Naive thymus-derived CD4-positive, alpha-beta T cell (primary cell): Measurements from ENCODE around the gene RPL35A. TPM values are rescaled to one million over a fixed set of nuclear protein-coding genes. Genes with fewer than 3 reads are reported as not detected.
A peak's percentile ranks its signal among the peaks of the same experiment; 100 is the strongest.

Source experiments
- ATAC-seq: fragments of 150-1000 bp; cut with Tn5 transposase; 2 replicates; pipeline ENCODE4 v1.10.0; 2021; ENCODE audit warnings: mild to moderate bottlenecking, moderate library complexity
- CTCF ChIA-PET: fragments of 350-600 bp; sonication (Branson Sonifier 250); formaldehyde crosslinking; loops from one replicate; lab custom pipeline; 2021; ENCODE audit warnings: antibody characterized with exemption; lab: Charles Lee
- POLR2A ChIA-PET: fragments of 350-600 bp; sonication (Branson Sonifier 250); formaldehyde crosslinking; loops from one replicate; lab custom pipeline; 2021; ENCODE audit warnings: antibody characterized with exemption, inconsistent platforms; lab: Charles Lee
- DNase-seq, 9 donors: peaks; one replicate each; pipeline versions ENCODE4 v3.0.0 to v3.0.0-alpha.2; 2020 to 2022; ENCODE audit warnings: mixed read lengths in 1 of 9
- H3K27ac ChIP-seq: one replicate; pipeline ENCODE4 v1.7.0; 2013; ENCODE audit warnings: mild to moderate bottlenecking, low read depth, low read length, moderate library complexity
- H3K27me3 ChIP-seq, 2 donors: one replicate each; pipeline ENCODE4 v1.7.0; 2013; ENCODE audit warnings: low read length in 2 of 2, mild to moderate bottlenecking in 2 of 2, moderate library complexity in 2 of 2; ENCODE audit not compliant: control insufficient read depth in 2 of 2, insufficient read depth in 2 of 2
- H3K36me3 ChIP-seq, 3 experiments: 1 replicate in 2 of 3; 2 replicates in 1 of 3; pipeline ENCODE4 v1.7.0; 2013; ENCODE audit warnings: low read length in 3 of 3, mild to moderate bottlenecking in 3 of 3, moderate library complexity in 1 of 3; ENCODE audit not compliant: insufficient read depth in 3 of 3, control insufficient read depth in 2 of 3
- H3K4me1 ChIP-seq, 2 donors: one replicate each; pipeline ENCODE4 v1.7.0; 2013; ENCODE audit warnings: low read length in 2 of 2, mild to moderate bottlenecking in 2 of 2, moderate library complexity in 1 of 2; ENCODE audit not compliant: control insufficient read depth in 2 of 2, insufficient read depth in 2 of 2
- H3K4me3 ChIP-seq: 2 replicates; pipeline ENCODE4 v1.7.0; 2013; ENCODE audit warnings: mild to moderate bottlenecking, low read length
- H3K9me3 ChIP-seq, 3 experiments: 1 replicate in 2 of 3; 2 replicates in 1 of 3; pipeline ENCODE4 v1.7.0; 2013; ENCODE audit warnings: low read length in 3 of 3; ENCODE audit not compliant: control insufficient read depth in 2 of 3
- H3K27ac Mint-ChIP-seq, 9 donors: one replicate each; pipeline ENCODE4 v1.8.0; 2020 to 2022; ENCODE audit warnings: mixed read lengths in 9 of 9, mild to moderate bottlenecking in 8 of 9, moderate library complexity in 5 of 9, inconsistent platforms in 2 of 9
- H3K27me3 Mint-ChIP-seq, 5 donors: one replicate each; pipeline ENCODE4 v1.8.0; 2021 to 2022; ENCODE audit warnings: mixed read lengths in 5 of 5, mild to moderate bottlenecking in 1 of 5
- H3K36me3 Mint-ChIP-seq, 5 donors: one replicate each; pipeline ENCODE4 v1.8.0; 2020 to 2022; ENCODE audit warnings: mixed read lengths in 5 of 5, mild to moderate bottlenecking in 3 of 5, inconsistent platforms in 1 of 5
- H3K4me1 Mint-ChIP-seq, 7 donors: one replicate each; pipeline ENCODE4 v1.8.0; 2020 to 2022; ENCODE audit warnings: mixed read lengths in 7 of 7, mild to moderate bottlenecking in 3 of 7, inconsistent platforms in 1 of 7
- H3K4me3 Mint-ChIP-seq, 10 donors: one replicate each; pipeline ENCODE4 v1.8.0; 2020 to 2022; ENCODE audit warnings: mild to moderate bottlenecking in 10 of 10, mixed read lengths in 10 of 10, moderate library complexity in 6 of 10, inconsistent platforms in 2 of 10
- H3K9me3 Mint-ChIP-seq, 11 donors: one replicate each; pipeline ENCODE4 v1.8.0; 2020 to 2022; ENCODE audit warnings: mixed read lengths in 11 of 11, mild to moderate bottlenecking in 4 of 11, inconsistent platforms in 1 of 11, moderate library complexity in 1 of 11
- intact Hi-C, 2 donors: fragments of 100-400 bp; cut with micrococcal nuclease; formaldehyde crosslinking; loops; one replicate each; pipeline ENCODE4 v1.15.1; 2023
- polyA plus RNA-seq, 2 donors: library from polyadenylated mRNA; unstranded; fragments of 300-500 nt; fragmentation: Illumina TruSeq; gene quantifications; one replicate each; pipeline ENCODE4 v1.2.3, GENCODE V29; 2021
- total RNA-seq, 6 experiments: library from RNA in 5 of 6; stranded (reverse) in 5 of 6; gene quantifications; 1 replicate in 5 of 6; 2 replicates in 1 of 6; pipeline ENCODE4 v1.2.3 and lab custom pipeline; 2021 to 2026

Gene RPL35A
- 1,000 to 10,000 TPM; 1,070 to 2,246 (median 1,860) TPM for total RNA-seq
- 1,000 to 10,000 TPM; 2,099 to 2,760 TPM for polyA plus RNA-seq
- 788 reads per million, percentile 99 among the genes with 10 or more reads in this experiment for total RNA-seq (lab: John Stamatoyannopoulos, UW)

DNA sequence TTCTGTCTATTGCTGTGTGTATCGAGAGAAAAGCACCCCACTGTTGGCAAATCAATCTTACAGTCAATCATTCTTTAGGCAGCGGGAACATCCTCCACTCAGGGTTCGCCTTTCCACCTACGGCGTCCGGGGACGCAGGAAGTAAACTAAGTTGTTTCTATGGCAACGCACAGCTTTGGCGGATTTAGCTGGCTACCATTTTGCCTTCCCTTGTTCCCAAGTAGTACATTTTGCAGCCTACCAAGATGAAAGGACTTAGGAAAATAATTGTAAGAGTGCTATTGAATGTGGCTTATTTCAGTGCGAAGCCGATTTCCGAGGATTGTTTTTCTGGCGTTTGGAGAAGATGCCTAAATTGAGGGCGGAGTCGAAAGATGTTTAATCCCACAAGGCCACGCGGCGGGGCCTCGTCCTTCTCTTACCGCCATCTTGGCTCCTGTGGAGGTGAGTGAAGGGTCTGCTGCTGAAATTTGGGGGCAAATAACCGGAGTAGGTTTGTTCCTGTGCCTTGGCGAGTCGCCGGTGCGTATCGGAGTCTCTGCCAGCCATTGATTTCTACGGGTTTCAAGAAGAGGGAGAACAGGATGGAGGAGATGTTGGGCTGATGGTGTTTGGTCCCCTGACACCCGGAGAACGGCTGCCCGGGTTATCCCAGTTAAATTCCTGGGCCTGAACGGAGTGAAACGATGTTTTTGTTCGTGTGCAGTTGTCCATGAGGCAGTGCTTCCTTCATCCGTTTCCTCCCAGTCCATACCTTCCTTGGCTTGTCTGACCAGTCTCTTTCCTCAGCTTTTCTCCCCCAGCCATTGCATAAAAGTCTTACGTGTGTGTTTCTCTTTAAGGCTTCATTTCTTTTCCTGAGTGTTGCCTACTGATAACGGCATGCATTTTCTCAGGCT, at the start of gene RPL35A:
Gene RPL35A, plus strand, starts transcription at position 413 of the 899 bp plus-strand sequence. CDS start 778 bp downstream, outside the sequence.
- peak within 1 kb of the TSS; percentile 93 for H3K27ac ChIP-seq
- Mint-ChIP-seq H3K27me3 (peaks cover 0 to 2% (median 0%) of the 10 kb centered on the region in 5 donors), H3K27ac (peak within 1 kb of the TSS; percentile 95 to 100 (median 100)), H3K36me3 (peaks cover 10 to 31% (median 28%) of the 10 kb centered on the region in 5 donors), H3K4me3 (peak within 1 kb of the TSS; percentile 91 to 99 (median 96)), H3K4me1 (peaks cover 27 to 52% (median 41%) of the 10 kb centered on the region in 7 donors), H3K9me3 (peaks cover 0 to 4% (median 0%) of the 10 kb centered on the region in 11 donors)
- peaks cover 0 to 37% (median 30%) of the 10 kb centered on the region in 3 experiments for H3K36me3 ChIP-seq
- peaks cover 14 to 26% of the 10 kb centered on the region in 2 donors for H3K4me1 ChIP-seq
- no peaks in the 10 kb centered on the region for H3K27me3 ChIP-seq
- ChIA-PET CTCF (interaction anchor here (1.7 kb wide), 1 partner anchor 12 kb away, joined by 4 read pairs; no protein-coding TSS in a partner anchor), POLR2A (interaction anchor here (0.6 to 3.0 kb wide), 10 partner anchors 9 to 1540 kb away, joined by 3 to 26 read pairs (median 4); partner anchors contain the start of gene LMLN)
- DNase-seq (peak; percentile 66 to 96 (median 92)), ATAC-seq (peak; percentile 94)
- intact Hi-C loops, result loop anchor here (1.0 to 10.0 kb wide), 8 partner anchors 10 to 395 kb away; partner anchors contain the start of genes LMLN (in 2 of the 2), RUBCN (in 2 of the 2), BDH1 (in 1 of the 2) and FYTTD1 (in 1 of the 2)
- H3K9me3 ChIP-seq, result no peaks in the 10 kb centered on the region
- peak within 1 kb of the TSS; percentile 97 for H3K4me3 ChIP-seq

DNA sequence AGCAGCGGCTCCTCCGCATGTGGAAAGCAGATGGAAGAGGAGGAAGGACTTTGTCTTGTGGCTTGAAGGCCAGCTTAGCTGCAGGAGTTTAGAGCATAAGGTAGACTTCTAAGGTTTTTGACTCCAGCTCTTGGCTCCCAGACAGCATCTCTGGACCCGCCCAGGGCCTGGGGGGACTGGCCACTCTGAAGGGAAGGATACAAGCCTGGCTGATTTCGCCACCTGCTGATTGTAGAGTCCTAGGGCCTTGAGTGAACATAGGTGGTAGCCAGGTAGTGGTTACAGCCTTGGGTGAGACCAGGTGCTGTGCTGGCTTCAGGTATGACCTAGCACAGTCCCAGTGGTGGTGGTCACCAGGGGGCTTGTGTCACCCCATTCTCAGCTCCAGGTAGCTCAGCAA, 48.4 kb upstream of the RPL35A start:
- CTCF ChIA-PET, result no interaction called here
- intact Hi-C loops, result no loop called here

DNA sequence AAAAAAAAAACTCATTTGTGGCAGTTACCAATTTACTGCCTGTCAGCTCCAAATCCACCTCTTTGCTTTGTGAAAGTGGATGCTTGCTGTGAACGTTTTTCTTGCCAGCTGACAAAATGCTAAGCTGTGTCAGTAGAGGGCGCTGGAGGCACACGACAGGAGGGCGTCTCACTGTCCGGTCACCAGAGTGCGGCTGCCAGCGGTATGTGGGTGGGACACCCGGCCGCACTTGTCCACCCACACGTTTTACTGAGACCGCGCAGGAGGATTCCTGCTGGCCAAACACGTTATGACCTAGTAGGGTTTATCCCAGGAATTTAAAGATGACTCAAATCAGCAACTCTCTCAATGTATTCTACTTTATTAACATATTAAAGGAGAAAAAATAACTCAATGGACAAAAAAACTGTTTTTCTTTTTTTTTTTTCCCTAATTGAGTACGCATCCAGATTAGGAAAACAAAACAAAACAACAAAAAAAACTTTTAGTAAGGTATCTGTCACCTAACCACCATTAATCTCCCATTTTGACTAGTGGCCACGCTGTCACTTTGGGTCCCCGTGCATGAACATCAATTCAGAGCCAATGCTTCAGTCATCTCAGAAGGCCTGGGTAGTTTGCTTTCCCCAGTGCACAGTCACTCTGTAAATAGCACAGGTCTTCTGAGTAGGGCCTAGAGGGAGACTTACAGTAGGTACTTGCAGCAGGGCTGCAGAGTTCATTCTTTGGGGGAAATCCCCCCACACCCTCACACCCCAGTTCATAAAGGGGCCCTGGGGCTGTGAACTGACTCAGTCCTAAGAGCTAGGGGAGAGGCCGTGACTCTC, 43.8 kb upstream of the RPL35A start:
- peak; percentile 91 for ATAC-seq
- intact Hi-C loops, result loop anchor here (1.0 to 5.0 kb wide), 3 partner anchors 37 to 176 kb away; no protein-coding TSS in a partner anchor
- Histone ChIP-seq H3K27ac (no peak overlapping the region), H3K9me3 (no peaks in the 10 kb centered on the region), H3K4me1 (peaks cover 0 to 6% of the 10 kb centered on the region in 2 donors), H3K36me3 (no peaks in the 10 kb centered on the region), H3K27me3 (no peaks in the 10 kb centered on the region), H3K4me3 (no peak overlapping the region)
- Mint-ChIP-seq H3K36me3 (peaks cover 0 to 4% (median 0%) of the 10 kb centered on the region in 5 donors), H3K27me3 (peaks cover 0 to 4% (median 0%) of the 10 kb centered on the region in 5 donors), H3K4me3 (peak overlapping the region in 2 of 10 donors; percentile 4 to 58), H3K4me1 (peaks cover 0 to 10% (median 3%) of the 10 kb centered on the region in 7 donors), H3K27ac (peak overlapping the region in 1 of 9 donors; percentile 15), H3K9me3 (peaks cover 0 to 2% (median 0%) of the 10 kb centered on the region in 11 donors)
- ChIA-PET CTCF (interaction anchor here (0.7 to 1.2 kb wide), 3 partner anchors 9 to 187 kb away, joined by 3 to 5 read pairs (median 3); no protein-coding TSS in a partner anchor), POLR2A (no interaction called here)
- DNase-seq, result peak; percentile 38 to 79 (median 62)

More for the DNA sequence above, 48.4 kb upstream of the RPL35A start:
- H3K4me3 Mint-ChIP-seq, result no peak overlapping the region
- no peak overlapping the region for H3K4me3 ChIP-seq
- no peaks in the 10 kb centered on the region for H3K27me3 ChIP-seq
- POLR2A ChIA-PET, result no interaction called here
- H3K9me3 Mint-ChIP-seq, result no peaks in the 10 kb centered on the region
- H3K27ac Mint-ChIP-seq, result no peak overlapping the region
- peaks cover 0 to 4% (median 0%) of the 10 kb centered on the region in 5 donors for H3K36me3 Mint-ChIP-seq
- ATAC-seq, result no peak
- H3K4me1 ChIP-seq, result peaks cover 0 to 6% of the 10 kb centered on the region in 2 donors
- H3K27me3 Mint-ChIP-seq, result peaks cover 0 to 4% (median 0%) of the 10 kb centered on the region in 5 donors
- H3K27ac ChIP-seq, result no peak overlapping the region
- DNase-seq, result no peak
- H3K36me3 ChIP-seq, result no peaks in the 10 kb centered on the region
- H3K9me3 ChIP-seq, result no peaks in the 10 kb centered on the region
- peaks cover 0 to 10% (median 3%) of the 10 kb centered on the region in 7 donors for H3K4me1 Mint-ChIP-seq

DNA sequence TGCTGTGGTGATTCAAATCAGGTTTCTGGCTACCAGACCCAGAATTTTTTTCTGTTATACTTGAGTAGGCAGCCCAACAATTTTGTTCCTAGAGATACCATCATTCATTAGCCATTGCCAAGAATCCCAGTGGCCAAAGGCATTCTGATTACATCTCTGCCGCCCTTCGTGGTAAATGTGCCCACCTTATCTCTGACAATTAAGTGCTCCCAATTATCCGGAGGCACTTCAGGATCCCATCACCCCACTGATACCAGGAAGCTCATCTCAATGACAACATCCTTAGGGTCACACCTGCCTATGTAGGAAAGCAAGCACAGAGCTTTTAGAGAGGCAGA, 43.2 kb upstream of the RPL35A start:
- Mint-ChIP-seq H3K9me3 (peaks cover 0 to 2% (median 0%) of the 10 kb centered on the region in 11 donors), H3K4me3 (no peak overlapping the region), H3K36me3 (peaks cover 0 to 4% (median 0%) of the 10 kb centered on the region in 5 donors), H3K27ac (peak overlapping the region in 1 of 9 donors; percentile 31), H3K4me1 (peaks cover 0 to 10% (median 3%) of the 10 kb centered on the region in 7 donors), H3K27me3 (no peaks in the 10 kb centered on the region)
- Histone ChIP-seq H3K4me3 (no peak overlapping the region), H3K27me3 (no peaks in the 10 kb centered on the region), H3K27ac (no peak overlapping the region), H3K4me1 (peaks cover 0 to 6% of the 10 kb centered on the region in 2 donors), H3K9me3 (no peaks in the 10 kb centered on the region), H3K36me3 (no peaks in the 10 kb centered on the region)
- ChIA-PET POLR2A (no interaction called here), CTCF (no interaction called here)
- intact Hi-C loops, result loop anchor here (1.0 to 5.0 kb wide), 3 partner anchors 36 to 175 kb away; no protein-coding TSS in a partner anchor
- DNase-seq, result no peak
- no peak for ATAC-seq

DNA sequence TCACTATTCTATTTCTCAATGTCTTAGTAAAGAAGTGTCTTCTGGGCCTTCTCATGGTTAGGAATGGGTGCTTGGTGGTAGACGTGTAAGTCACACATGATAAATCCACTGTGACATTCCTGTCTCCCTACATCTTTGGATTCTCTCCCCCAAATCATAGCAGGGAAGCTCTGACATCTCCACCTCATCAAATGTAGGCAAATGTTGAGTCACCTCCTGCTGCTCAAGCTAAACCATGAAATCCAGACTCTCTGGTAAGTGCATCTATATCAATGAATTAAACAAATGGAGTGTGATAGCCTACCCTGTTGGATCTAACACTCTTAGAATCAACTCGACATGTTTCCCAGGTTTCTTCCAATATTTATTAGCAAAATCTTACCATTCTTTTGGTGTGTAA, 42.8 kb upstream of the RPL35A start:
- no peaks in the 10 kb centered on the region for H3K9me3 ChIP-seq
- peaks cover 0 to 4% (median 0%) of the 10 kb centered on the region in 5 donors for H3K36me3 Mint-ChIP-seq
- peaks cover 0 to 6% of the 10 kb centered on the region in 2 donors for H3K4me1 ChIP-seq
- CTCF ChIA-PET, result interaction anchor here (0.6 kb wide), 1 partner anchor 143 kb away, joined by 4 read pairs; no protein-coding TSS in a partner anchor
- POLR2A ChIA-PET, result no interaction called here
- intact Hi-C loops, result loop anchor here in 1 of 2 donors (5.0 kb wide), 1 partner anchor 175 kb away; no protein-coding TSS in a partner anchor
- no peaks in the 10 kb centered on the region for H3K27me3 Mint-ChIP-seq
- H3K27ac Mint-ChIP-seq, result no peak overlapping the region
- H3K4me3 Mint-ChIP-seq, result no peak overlapping the region
- H3K4me3 ChIP-seq, result no peak overlapping the region
- no peak for DNase-seq
- H3K4me1 Mint-ChIP-seq, result peaks cover 0 to 10% (median 3%) of the 10 kb centered on the region in 7 donors
- H3K27me3 ChIP-seq, result no peaks in the 10 kb centered on the region
- H3K36me3 ChIP-seq, result no peaks in the 10 kb centered on the region
- no peak for ATAC-seq
- H3K9me3 Mint-ChIP-seq, result peaks cover 0 to 2% (median 0%) of the 10 kb centered on the region in 11 donors
- H3K27ac ChIP-seq, result no peak overlapping the region
